ENCODE measurements around the gene RUBCN.
"Not testable (repeated sequence)": the region's sequence is repeated elsewhere in the genome, so short reads cannot be mapped to it uniquely, and the experiment has no call there.

DNA sequence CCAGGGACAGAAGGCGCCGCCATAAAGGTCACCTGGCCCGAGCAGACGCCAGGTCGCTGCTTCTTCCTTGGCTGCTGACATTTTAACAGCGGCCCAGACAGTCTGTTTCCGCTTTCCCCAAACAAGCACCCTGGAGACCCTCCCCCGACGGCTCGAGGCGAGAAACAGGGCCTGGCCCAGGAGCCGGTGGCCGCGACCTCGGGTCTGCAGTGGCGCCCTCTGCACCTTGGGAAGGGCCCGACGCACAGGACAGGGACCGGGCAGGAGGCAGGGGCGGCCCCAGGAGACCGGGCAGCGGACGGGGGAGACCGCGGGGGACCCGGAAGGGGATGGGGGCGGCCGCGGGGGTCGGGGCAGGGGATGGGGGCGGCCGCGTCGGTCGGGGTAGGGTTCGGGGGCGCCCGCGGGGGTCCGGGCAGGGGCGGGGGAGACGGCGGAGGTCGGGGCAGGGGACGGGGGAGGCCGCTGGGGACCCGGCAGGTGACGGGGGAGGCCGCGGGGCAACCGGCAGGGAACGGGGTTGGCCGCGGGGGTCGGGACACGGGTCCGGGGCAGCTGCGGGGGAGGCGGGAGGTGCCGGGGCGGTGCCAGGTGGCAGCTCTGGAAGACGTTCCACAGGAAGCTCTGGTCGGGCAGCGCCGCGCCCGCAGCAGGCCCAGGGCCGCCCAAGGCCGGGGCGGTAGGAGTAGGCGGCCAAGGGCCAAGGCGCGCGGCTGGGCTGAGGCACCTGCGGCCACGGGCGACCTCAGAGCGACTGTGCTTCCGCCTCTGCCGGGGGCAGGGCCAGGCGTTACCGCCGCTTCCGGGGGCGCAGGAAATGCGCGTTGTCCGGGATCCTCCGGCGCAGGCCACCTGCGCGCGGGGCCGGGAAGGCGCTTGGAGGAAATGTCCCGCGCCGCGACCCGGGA, 82.4 kb downstream of the RUBCN start:
- TF ChIP-seq POLR2A (IDR thresholded peaks at IDR 0.05) = not testable (repeated sequence)
- TF ChIP-seq, protein P1, sequence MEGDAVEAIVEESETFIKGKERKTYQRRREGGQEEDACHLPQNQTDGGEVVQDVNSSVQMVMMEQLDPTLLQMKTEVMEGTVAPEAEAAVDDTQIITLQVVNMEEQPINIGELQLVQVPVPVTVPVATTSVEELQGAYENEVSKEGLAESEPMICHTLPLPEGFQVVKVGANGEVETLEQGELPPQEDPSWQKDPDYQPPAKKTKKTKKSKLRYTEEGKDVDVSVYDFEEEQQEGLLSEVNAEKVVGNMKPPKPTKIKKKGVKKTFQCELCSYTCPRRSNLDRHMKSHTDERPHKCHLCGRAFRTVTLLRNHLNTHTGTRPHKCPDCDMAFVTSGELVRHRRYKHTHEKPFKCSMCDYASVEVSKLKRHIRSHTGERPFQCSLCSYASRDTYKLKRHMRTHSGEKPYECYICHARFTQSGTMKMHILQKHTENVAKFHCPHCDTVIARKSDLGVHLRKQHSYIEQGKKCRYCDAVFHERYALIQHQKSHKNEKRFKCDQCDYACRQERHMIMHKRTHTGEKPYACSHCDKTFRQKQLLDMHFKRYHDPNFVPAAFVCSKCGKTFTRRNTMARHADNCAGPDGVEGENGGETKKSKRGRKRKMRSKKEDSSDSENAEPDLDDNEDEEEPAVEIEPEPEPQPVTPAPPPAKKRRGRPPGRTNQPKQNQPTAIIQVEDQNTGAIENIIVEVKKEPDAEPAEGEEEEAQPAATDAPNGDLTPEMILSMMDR (IDR thresholded peaks at IDR 0.05) = not testable (repeated sequence)
